Adrenal gland (tissue), 5 donors: Measurements from ENCODE around the gene KRT38.

ENCODE experiments used
- CTCF ChIP-seq, 6 experiments: fragments of 450-650 bp in 4 of 6; fragments of 200-600 bp in 2 of 6; sonication (generic) in 1 of 6; IDR thresholded peaks; 1 replicate in 5 of 6; 2 replicates in 1 of 6; pipeline versions ENCODE4 v1.5.1 to v1.8.0; 2016 to 2021; ENCODE audit warnings: antibody characterized with exemption in 6 of 6, mild to moderate bottlenecking in 2 of 6, moderate library complexity in 1 of 6
- POLR2A ChIP-seq, 2 donors: fragments of 450-650 bp; IDR thresholded peaks; one replicate each; pipeline ENCODE4 v1.6.1; 2017; ENCODE audit warnings: antibody characterized with exemption in 2 of 2, mild to moderate bottlenecking in 2 of 2, moderate library complexity in 1 of 2
- donor health status: DM: no; HTN: no; CAD: no.

- no peak for TF ChIP-seq POLR2A (IDR thresholded peaks at IDR 0.05)
- no peak for TF ChIP-seq CTCF (IDR thresholded peaks at IDR 0.05)
Observed at GRCh38 chr17:41392278-41392677, 48.5 kb downstream of the KRT38 start.
